Fibroblast of lung (primary cell): ENCODE data around the gene MICAL2.

ENCODE experiments used
- CTCF ChIP-seq, 2 donors: IDR thresholded peaks in 1 of 2; conservative IDR thresholded peaks in 1 of 2; 1 replicate in 1 of 2; 2 replicates in 1 of 2; pipeline ENCODE4 v1.5.1; 2011 to 2012; ENCODE audit warnings: low read length in 2 of 2, control low read depth in 1 of 2, inconsistent platforms in 1 of 2, low read depth in 1 of 2, mild to moderate bottlenecking in 1 of 2
- EZH2 ChIP-seq: IDR thresholded peaks from 2 replicates; pipeline ENCODE4 v1.5.1; 2012; ENCODE audit warnings: low read length, control low read depth, mild to moderate bottlenecking; ENCODE audit errors: missing control alignments

DNA sequence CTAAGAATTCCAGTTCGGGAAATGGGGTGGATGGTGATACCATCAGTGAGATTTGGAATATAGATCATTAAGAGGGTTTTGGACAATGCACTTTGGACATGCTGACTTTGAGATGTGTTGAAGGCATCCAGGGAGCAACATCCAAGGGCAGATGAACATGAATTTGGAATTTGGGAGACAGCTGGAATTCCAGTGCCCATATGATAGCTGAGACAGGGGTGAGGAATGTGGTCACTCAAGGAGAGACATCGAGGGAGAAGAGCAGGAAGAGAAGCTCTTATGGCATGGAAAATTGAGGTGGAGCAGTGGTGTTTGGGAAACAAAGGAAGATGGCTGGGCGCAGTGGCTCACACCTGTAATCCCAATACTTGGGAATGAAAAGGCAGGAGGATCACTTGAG lies 11.8 kb upstream of the MICAL2 start:
- TF ChIP-seq CTCF (conservative IDR thresholded peaks at IDR 0.05 in 1 of 2, IDR thresholded peaks at IDR 0.05 in 1 of 2; ENCODE audit: low read depth in 1 of 2, low read length in 2 of 2) (no peak), EZH2 (no peak)
